Peyer's patch (tissue), 4 donors: ENCODE results near the gene FAM174A. TPM values are rescaled to one million over a fixed set of nuclear protein-coding genes. Genes with fewer than 3 reads are reported as not detected.

Source experiments
- DNase-seq, 3 donors: peaks; one replicate each; pipeline ENCODE4 v3.0.0-alpha.2; 2017 to 2019
- H3K27ac ChIP-seq, 4 donors: fragments of 200-600 bp; sonication (generic); one replicate each; pipeline ENCODE4 v1.5.1; 2016 to 2019
- H3K27me3 ChIP-seq, 2 donors: fragments of 200-600 bp; sonication (generic); one replicate each; pipeline ENCODE4 v1.5.1; 2019
- H3K36me3 ChIP-seq, 3 donors: fragments of 200-600 bp; sonication (generic); one replicate each; pipeline ENCODE4 v1.5.1; 2016 to 2019
- H3K4me1 ChIP-seq, 4 donors: fragments of 200-600 bp; sonication (generic); one replicate each; pipeline ENCODE4 v1.5.1; 2016 to 2019
- H3K4me3 ChIP-seq, 4 donors: fragments of 200-600 bp; sonication (generic); 1 replicate in 3 of 4; 2 replicates in 1 of 4; pipeline ENCODE4 v1.5.1; 2016 to 2019; ENCODE audit warnings: mild to moderate bottlenecking in 1 of 4
- H3K9me3 ChIP-seq, 4 donors: fragments of 200-600 bp; sonication (generic); one replicate each; pipeline ENCODE4 v1.5.1; 2016 to 2019; ENCODE audit warnings: mild to moderate bottlenecking in 1 of 4
- CTCF ChIP-seq, 6 experiments: fragments of 450-650 bp in 4 of 6; fragments of 200-600 bp in 2 of 6; sonication (generic) in 1 of 6; IDR thresholded peaks; one replicate each; pipeline ENCODE4 v1.5.1; 2017 to 2019; ENCODE audit warnings: antibody characterized with exemption in 6 of 6, mild to moderate bottlenecking in 3 of 6, moderate library complexity in 1 of 6
- POLR2A ChIP-seq, 2 donors: fragments of 450-650 bp; IDR thresholded peaks; one replicate each; pipeline ENCODE4 v1.5.1; 2017; ENCODE audit warnings: antibody characterized with exemption in 2 of 2, mild to moderate bottlenecking in 2 of 2, moderate library complexity in 2 of 2
- total RNA-seq, 4 donors: library from RNA; depleted of rRNA; stranded (reverse); fragments of >200 nt; gene quantifications; one replicate each; pipeline ENCODE4 v1.1.0, GENCODE V29; 2016

Gene FAM174A
- total RNA-seq, 4 donors from 2014 or later, result 2.5 to 19.4 (median 17.2) TPM

DNA sequence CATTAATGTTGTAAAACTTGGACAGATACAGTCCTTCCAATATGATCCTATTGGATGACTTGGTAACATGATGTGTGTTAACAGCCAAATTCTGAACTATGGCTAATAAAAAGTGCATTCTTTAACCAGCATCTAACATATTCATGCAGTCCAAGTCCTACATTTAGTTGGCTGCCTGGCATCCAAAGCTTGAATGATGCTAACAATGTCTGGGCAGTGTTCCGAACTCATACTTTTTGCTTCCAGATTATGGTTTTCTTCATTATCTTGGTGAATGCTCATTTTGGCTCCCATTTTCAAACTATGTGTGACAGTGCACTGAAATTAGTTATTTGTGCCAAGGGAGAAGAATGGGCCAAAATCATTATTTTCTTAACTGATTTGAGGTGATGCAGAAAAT is 2.8 kb downstream of the FAM174A start:
- no peak overlapping the region for H3K4me3 ChIP-seq
- TF ChIP-seq POLR2A (IDR thresholded peaks at IDR 0.05), result no peak
- TF ChIP-seq CTCF (IDR thresholded peaks at IDR 0.05), result no peak
- H3K27me3 ChIP-seq, result no peaks in the 10 kb centered on the region
- H3K36me3 ChIP-seq, result no peaks in the 10 kb centered on the region
- no peaks in the 10 kb centered on the region for H3K9me3 ChIP-seq
- peaks cover 0 to 16% (median 2%) of the 10 kb centered on the region in 4 donors for H3K4me1 ChIP-seq
- no peak overlapping the region for H3K27ac ChIP-seq
- DNase-seq, result no peak

DNA sequence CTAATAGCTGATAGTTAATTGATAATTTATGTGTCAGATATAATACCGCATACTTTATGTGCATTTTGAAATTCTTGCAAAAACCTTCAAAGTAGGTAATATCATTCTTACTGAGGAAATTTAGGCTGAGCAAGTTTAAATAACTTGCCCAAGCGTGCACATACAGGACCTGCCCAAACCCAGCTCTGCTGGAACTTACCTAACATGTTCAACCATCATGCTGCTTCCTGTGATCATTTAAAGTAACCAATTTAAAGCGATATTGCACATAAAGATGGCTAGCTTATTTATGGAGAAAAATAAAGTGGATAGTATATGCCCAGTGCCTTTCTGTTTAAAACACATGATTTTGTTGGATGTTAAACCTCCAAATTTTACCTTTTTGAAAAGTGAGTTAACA is 4.3 kb downstream of the FAM174A start:
- peaks cover 0 to 16% (median 2%) of the 10 kb centered on the region in 4 donors for H3K4me1 ChIP-seq
- no peak for DNase-seq
- H3K27ac ChIP-seq, result no peak overlapping the region

DNA sequence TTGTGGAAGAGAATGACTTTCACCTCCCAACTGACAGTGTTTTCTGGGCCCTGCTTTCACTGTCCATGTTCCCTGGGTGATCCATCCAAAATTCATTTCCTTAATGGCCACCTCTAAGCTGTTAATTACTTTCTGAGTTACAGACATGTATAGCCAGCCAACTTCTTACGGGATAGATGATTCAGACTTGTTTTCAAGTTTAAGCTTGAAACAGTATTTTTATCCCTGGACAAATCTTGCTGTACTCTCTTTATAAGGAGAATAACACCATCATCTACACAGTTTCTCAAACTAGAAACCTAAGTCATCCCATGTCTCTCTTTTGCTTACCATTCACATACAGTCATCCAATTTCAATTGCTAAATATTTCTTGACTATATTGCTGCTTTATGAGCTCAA is 6.9 kb downstream of the FAM174A start:
- TF ChIP-seq POLR2A (IDR thresholded peaks at IDR 0.05), result no peak
- no peak for TF ChIP-seq CTCF (IDR thresholded peaks at IDR 0.05)
- H3K9me3 ChIP-seq, result no peaks in the 10 kb centered on the region

More for the DNA sequence above, 4.3 kb downstream of the FAM174A start:
- Histone ChIP-seq H3K27me3 (no peaks in the 10 kb centered on the region), H3K4me3 (no peak overlapping the region), H3K9me3 (no peaks in the 10 kb centered on the region), H3K36me3 (no peaks in the 10 kb centered on the region)
- no peak for TF ChIP-seq CTCF (IDR thresholded peaks at IDR 0.05)
- no peak for TF ChIP-seq POLR2A (IDR thresholded peaks at IDR 0.05)

GRCh38 chr5:100546001-100546400 is 10.8 kb downstream of the FAM174A start:
- no peaks in the 10 kb centered on the region for H3K27me3 ChIP-seq
- no peaks in the 10 kb centered on the region for H3K9me3 ChIP-seq
- H3K4me1 ChIP-seq, result no peaks in the 10 kb centered on the region
- H3K4me3 ChIP-seq, result no peak overlapping the region
- H3K27ac ChIP-seq, result no peak overlapping the region
- no peak for DNase-seq
- no peak for TF ChIP-seq CTCF (IDR thresholded peaks at IDR 0.05)
- TF ChIP-seq POLR2A (IDR thresholded peaks at IDR 0.05), result no peak
- no peaks in the 10 kb centered on the region for H3K36me3 ChIP-seq

More for the DNA sequence above, 6.9 kb downstream of the FAM174A start:
- H3K4me1 ChIP-seq, result peaks cover 0 to 5% (median 0%) of the 10 kb centered on the region in 4 donors
- no peak overlapping the region for H3K4me3 ChIP-seq
- no peak overlapping the region for H3K27ac ChIP-seq
- DNase-seq, result no peak
- no peaks in the 10 kb centered on the region for H3K27me3 ChIP-seq
- H3K36me3 ChIP-seq, result no peaks in the 10 kb centered on the region

DNA sequence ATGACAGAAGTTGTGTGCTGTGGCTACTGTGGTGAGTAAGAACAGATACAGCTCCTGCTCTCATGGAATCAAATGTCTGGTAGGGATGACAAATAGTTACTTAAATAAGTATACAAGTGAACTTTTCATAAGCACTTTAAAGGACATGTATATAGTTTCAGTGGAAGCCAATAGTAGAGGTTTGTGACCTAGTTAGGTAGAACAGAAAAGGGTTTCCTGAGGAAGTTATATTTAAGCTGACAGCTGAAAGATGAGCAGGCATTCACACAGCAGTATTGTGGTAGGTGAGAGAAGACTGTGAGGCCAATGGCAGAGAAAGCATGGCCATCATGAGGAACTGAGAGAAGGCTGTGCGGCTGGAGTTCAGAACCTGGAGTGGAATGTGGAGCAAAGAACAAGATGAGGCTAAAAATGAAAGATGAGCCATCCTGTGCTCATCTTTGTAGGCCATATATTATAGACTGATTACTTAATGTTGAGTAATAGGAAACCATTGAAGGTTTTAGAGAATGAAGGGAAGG is 15.4 kb downstream of the FAM174A start:
- H3K27ac ChIP-seq, result no peak overlapping the region
- H3K9me3 ChIP-seq, result no peaks in the 10 kb centered on the region
- H3K4me3 ChIP-seq, result no peak overlapping the region
- no peak for DNase-seq
- no peaks in the 10 kb centered on the region for H3K36me3 ChIP-seq
- TF ChIP-seq CTCF (IDR thresholded peaks at IDR 0.05) (no peak), POLR2A (IDR thresholded peaks at IDR 0.05) (no peak)
- H3K27me3 ChIP-seq, result no peaks in the 10 kb centered on the region
- no peaks in the 10 kb centered on the region for H3K4me1 ChIP-seq

DNA sequence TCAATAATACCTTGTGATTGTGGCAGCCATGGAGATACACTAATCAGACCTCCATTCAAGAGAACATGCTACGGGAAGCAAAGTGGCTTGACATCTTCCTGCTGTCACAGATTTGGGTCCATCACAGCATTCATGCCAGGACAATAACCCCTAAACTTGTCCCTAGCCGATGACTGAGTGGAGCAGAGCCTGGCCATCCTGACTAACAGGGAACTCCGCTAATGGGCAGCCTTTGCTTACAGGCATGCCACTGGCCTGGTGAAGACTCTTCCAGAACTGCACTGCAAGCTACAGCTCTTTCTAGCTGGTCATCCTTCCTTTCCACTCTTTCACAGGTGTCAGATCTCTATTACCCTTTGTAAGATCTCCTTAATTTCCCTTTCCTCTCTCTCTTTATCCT is 16.0 kb downstream of the FAM174A start:
- DNase-seq, result no peak
- Histone ChIP-seq H3K4me1 (no peaks in the 10 kb centered on the region), H3K9me3 (no peaks in the 10 kb centered on the region), H3K27ac (no peak overlapping the region), H3K27me3 (no peaks in the 10 kb centered on the region), H3K4me3 (no peak overlapping the region), H3K36me3 (no peaks in the 10 kb centered on the region)
- TF ChIP-seq POLR2A (IDR thresholded peaks at IDR 0.05) (no peak), CTCF (IDR thresholded peaks at IDR 0.05) (no peak)
